ENCODE data around the gene ST3GAL6. TPM values are rescaled to one million over a fixed set of nuclear protein-coding genes. Genes with fewer than 3 reads are reported as not detected.
A peak's percentile ranks its signal among the peaks of the same experiment; 100 is the strongest.

ST3GAL6 gene
- total and polyA plus RNA-seq, 2 experiments from 2014 or later = 9.6 to 16.1 TPM

DNA sequence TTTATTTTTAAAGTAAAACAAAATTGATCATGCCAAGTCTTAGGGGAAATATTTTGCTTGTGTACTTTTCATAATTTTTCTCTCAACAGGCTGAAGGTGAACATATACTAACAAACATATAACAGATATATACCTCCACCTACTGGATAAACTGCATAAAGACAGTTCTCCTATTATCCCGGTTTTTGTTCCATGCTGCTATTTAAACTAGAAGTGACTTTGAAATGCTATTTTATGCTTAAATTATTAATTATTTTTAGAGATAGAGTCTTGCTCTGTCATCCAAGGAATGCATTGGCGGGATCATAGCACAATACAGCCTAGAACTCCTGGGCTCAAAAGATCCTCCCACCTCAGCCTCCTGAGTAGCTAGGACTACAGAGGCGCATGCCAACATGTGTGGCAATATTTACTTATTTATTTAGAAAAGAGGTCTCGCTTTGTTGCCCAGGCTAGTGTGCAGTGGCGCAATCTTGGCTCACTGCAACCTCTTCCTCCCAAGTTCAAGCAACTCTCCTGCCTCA lies 49.8 kb downstream of the ST3GAL6 start:
- Histone ChIP-seq H3K4me1 (ENCODE audit: insufficient read depth) (no peaks in the 10 kb centered on the region), H3K27me3 (no peaks in the 10 kb centered on the region), H4K20me1 (ENCODE audit: insufficient read depth, poor library complexity, severe bottlenecking) (no peaks in the 10 kb centered on the region), H3K79me2 (no peaks in the 10 kb centered on the region), H3K4me3 (no peak overlapping the region), H3K9me3 (ENCODE audit: low read depth) (no peaks in the 10 kb centered on the region), H3K36me3 (replicated peaks; ENCODE audit: insufficient read depth, low read depth) (no peaks in the 10 kb centered on the region), H3K9me2 (replicated peaks; ENCODE audit: insufficient read depth) (no peaks in the 10 kb centered on the region), H2AFZ (no peak overlapping the region), H3K27ac (no peak overlapping the region), H3K4me2 (no peak overlapping the region)
- 62% methylated on average over 5 of the region's 5 CpGs for WGBS (ENCODE audit: low lambda C conversion rate, missing lambda C conversion rate)
- TF ChIP-seq, protein P1, sequence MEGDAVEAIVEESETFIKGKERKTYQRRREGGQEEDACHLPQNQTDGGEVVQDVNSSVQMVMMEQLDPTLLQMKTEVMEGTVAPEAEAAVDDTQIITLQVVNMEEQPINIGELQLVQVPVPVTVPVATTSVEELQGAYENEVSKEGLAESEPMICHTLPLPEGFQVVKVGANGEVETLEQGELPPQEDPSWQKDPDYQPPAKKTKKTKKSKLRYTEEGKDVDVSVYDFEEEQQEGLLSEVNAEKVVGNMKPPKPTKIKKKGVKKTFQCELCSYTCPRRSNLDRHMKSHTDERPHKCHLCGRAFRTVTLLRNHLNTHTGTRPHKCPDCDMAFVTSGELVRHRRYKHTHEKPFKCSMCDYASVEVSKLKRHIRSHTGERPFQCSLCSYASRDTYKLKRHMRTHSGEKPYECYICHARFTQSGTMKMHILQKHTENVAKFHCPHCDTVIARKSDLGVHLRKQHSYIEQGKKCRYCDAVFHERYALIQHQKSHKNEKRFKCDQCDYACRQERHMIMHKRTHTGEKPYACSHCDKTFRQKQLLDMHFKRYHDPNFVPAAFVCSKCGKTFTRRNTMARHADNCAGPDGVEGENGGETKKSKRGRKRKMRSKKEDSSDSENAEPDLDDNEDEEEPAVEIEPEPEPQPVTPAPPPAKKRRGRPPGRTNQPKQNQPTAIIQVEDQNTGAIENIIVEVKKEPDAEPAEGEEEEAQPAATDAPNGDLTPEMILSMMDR (IDR thresholded peaks at IDR 0.05; ENCODE audit: poor library complexity) = peak; percentile 80
- no peak for TF ChIP-seq EZH2phosphoT487 (IDR thresholded peaks at IDR 0.05; ENCODE audit: low read depth, severe bottlenecking, unreplicated experiment)
- peak; percentile 26 for DNase-seq (ENCODE audit: low spot score)

DNA sequence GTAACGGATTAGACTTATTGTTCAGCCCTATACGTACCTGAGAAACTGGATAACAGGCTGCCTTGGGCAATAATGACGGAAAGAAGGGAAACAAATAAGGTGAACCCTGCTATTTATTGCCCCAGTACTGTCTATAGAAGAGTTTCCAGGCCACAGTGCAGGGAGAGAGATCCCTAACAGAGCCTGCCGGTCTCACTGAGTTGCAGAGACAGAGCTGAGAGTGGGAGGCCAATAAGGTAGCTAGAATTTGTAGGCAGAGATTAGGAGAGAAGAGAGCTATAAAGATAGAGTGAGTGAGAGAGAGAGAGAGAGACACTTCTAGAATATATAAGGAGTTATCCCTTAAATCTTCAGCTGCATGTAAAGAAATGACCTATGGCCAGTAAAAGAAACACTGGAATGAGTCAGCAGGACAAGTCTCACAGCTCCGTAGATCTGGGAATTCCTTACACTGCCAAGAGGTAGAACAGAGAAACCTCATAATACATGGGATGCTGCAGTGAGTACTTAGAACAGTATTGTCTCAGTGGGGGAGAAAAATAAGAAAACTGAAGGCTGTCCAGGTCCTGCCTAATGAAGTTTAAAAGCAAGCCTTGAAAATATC lies 51.8 kb downstream of the ST3GAL6 start:
- Histone ChIP-seq H4K20me1 (ENCODE audit: insufficient read depth, poor library complexity, severe bottlenecking) (no peaks in the 10 kb centered on the region), H3K4me3 (no peak overlapping the region), H2AFZ (no peak overlapping the region), H3K27ac (peak overlapping the region; percentile 12), H3K9me3 (ENCODE audit: low read depth) (no peaks in the 10 kb centered on the region), H3K27me3 (no peaks in the 10 kb centered on the region), H3K4me2 (peak overlapping the region; percentile 14), H3K79me2 (no peaks in the 10 kb centered on the region), H3K4me1 (ENCODE audit: insufficient read depth) (no peaks in the 10 kb centered on the region), H3K9me2 (replicated peaks; ENCODE audit: insufficient read depth) (no peaks in the 10 kb centered on the region), H3K36me3 (replicated peaks; ENCODE audit: insufficient read depth, low read depth) (no peaks in the 10 kb centered on the region)
- TF ChIP-seq, protein P1 (IDR thresholded peaks at IDR 0.05; ENCODE audit: poor library complexity) = no peak
- no peak for TF ChIP-seq EZH2phosphoT487 (IDR thresholded peaks at IDR 0.05; ENCODE audit: low read depth, severe bottlenecking, unreplicated experiment)
- 49% methylated on average over 5 of the region's 5 CpGs for WGBS (ENCODE audit: low lambda C conversion rate, missing lambda C conversion rate)
- peak; percentile 35 for DNase-seq (ENCODE audit: low spot score)

- no peaks in the 10 kb centered on the region for H4K20me1 ChIP-seq (ENCODE audit: insufficient read depth, poor library complexity, severe bottlenecking)
- H3K9me2 ChIP-seq (replicated peaks; ENCODE audit: insufficient read depth) = no peaks in the 10 kb centered on the region
- H3K27me3 ChIP-seq = no peaks in the 10 kb centered on the region
- WGBS (ENCODE audit: low lambda C conversion rate, missing lambda C conversion rate) = 43% methylated on average over 3 of the region's 3 CpGs
- peak; percentile 73 for DNase-seq (ENCODE audit: low spot score)
- no peak overlapping the region for H3K27ac ChIP-seq
- no peaks in the 10 kb centered on the region for H3K79me2 ChIP-seq
- H3K36me3 ChIP-seq (replicated peaks; ENCODE audit: insufficient read depth, low read depth) = no peaks in the 10 kb centered on the region
- no peaks in the 10 kb centered on the region for H3K9me3 ChIP-seq (ENCODE audit: low read depth)
- no peak overlapping the region for H2AFZ ChIP-seq
- TF ChIP-seq, protein P1 (IDR thresholded peaks at IDR 0.05; ENCODE audit: poor library complexity) = peak; percentile 80
- no peak for TF ChIP-seq EZH2 (IDR thresholded peaks at IDR 0.05; ENCODE audit: borderline replicate concordance)
- no peak for TF ChIP-seq EZH2phosphoT487 (IDR thresholded peaks at IDR 0.05; ENCODE audit: low read depth, severe bottlenecking, unreplicated experiment)
- no peak overlapping the region for H3K4me2 ChIP-seq
- no peak overlapping the region for H3K4me3 ChIP-seq
- no peaks in the 10 kb centered on the region for H3K4me1 ChIP-seq (ENCODE audit: insufficient read depth)
Measured at GRCh38 chr3:98817547-98818041, 54.5 kb downstream of the ST3GAL6 start.
